ENCODE data around the gene CRIP2. TPM values are rescaled to one million over a fixed set of nuclear protein-coding genes. Genes with fewer than 3 reads are reported as not detected.

CRIP2 gene
- total and polyA plus RNA-seq, 2 experiments from 2014 or later: 3.4 to 9.6 TPM

- DNase-seq (ENCODE audit: low spot score): peak; percentile 17
- Mint-ChIP-seq H3K4me1 (0 out of 3 replicates have a peak, but pooled peaks cover 2% of the 10 kb centered on the region), H3K4me3 (no peak overlapping the region), H3K27me3 (ENCODE audit: insufficient read depth, low read depth, poor library complexity) (peaks cover 3% of the 10 kb centered on the region), H3K27ac (no peak overlapping the region), H3K36me3 (ENCODE audit: low read depth) (no peaks in the 10 kb centered on the region), H3K9me3 (no peaks in the 10 kb centered on the region)
- Histone ChIP-seq H3K79me2 (replicated peaks; ENCODE audit: insufficient read depth) (no peaks in the 10 kb centered on the region), H3K9me2 (ENCODE audit: insufficient read depth) (no peaks in the 10 kb centered on the region), H3K4me3 (no peak overlapping the region), H2AFZ (no peak overlapping the region), H3K27me3 (ENCODE audit: insufficient read depth) (no peaks in the 10 kb centered on the region), H3K4me2 (no peak overlapping the region), H3K4me1 (ENCODE audit: insufficient read depth) (no peaks in the 10 kb centered on the region), H3F3A (replicated peaks; ENCODE audit: low read depth) (no peaks in the 10 kb centered on the region), H3K36me3 (ENCODE audit: insufficient read depth) (no peaks in the 10 kb centered on the region), H4K20me1 (replicated peaks; ENCODE audit: insufficient read depth) (no peaks in the 10 kb centered on the region), H3K27ac (ENCODE audit: low read depth) (no peak overlapping the region)
- no peak; the same call in 1 of the 3 replicates for ATAC-seq
- TF ChIP-seq POLR2AphosphoS5 (IDR thresholded peaks at IDR 0.05; ENCODE audit: low read depth) (no peak), EZH2phosphoT487 (IDR thresholded peaks at IDR 0.05; ENCODE audit: unreplicated experiment) (no peak), JUNB (IDR thresholded peaks at IDR 0.05; ENCODE audit: unreplicated experiment) (no peak), CREB1 (CRISPR knock-in tag; IDR thresholded peaks at IDR 0.05; ENCODE audit: low read depth) (no peak), ZNF331 (CRISPR knock-in tag; IDR thresholded peaks at IDR 0.05; ENCODE audit: low read depth) (no peak), EZH2 (IDR thresholded peaks at IDR 0.05; ENCODE audit: low read depth, unreplicated experiment) (no peak), NANOG (IDR thresholded peaks at IDR 0.05; ENCODE audit: borderline replicate concordance) (no peak), STAT1 (IDR thresholded peaks at IDR 0.05; ENCODE audit: unreplicated experiment) (no peak), ZNF114 (CRISPR knock-in tag; IDR thresholded peaks at IDR 0.05) (no peak)
- TF ChIP-seq, protein P1, sequence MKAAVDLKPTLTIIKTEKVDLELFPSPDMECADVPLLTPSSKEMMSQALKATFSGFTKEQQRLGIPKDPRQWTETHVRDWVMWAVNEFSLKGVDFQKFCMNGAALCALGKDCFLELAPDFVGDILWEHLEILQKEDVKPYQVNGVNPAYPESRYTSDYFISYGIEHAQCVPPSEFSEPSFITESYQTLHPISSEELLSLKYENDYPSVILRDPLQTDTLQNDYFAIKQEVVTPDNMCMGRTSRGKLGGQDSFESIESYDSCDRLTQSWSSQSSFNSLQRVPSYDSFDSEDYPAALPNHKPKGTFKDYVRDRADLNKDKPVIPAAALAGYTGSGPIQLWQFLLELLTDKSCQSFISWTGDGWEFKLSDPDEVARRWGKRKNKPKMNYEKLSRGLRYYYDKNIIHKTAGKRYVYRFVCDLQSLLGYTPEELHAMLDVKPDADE (IDR thresholded peaks at IDR 0.05): no peak
- TF ChIP-seq, protein P2, sequence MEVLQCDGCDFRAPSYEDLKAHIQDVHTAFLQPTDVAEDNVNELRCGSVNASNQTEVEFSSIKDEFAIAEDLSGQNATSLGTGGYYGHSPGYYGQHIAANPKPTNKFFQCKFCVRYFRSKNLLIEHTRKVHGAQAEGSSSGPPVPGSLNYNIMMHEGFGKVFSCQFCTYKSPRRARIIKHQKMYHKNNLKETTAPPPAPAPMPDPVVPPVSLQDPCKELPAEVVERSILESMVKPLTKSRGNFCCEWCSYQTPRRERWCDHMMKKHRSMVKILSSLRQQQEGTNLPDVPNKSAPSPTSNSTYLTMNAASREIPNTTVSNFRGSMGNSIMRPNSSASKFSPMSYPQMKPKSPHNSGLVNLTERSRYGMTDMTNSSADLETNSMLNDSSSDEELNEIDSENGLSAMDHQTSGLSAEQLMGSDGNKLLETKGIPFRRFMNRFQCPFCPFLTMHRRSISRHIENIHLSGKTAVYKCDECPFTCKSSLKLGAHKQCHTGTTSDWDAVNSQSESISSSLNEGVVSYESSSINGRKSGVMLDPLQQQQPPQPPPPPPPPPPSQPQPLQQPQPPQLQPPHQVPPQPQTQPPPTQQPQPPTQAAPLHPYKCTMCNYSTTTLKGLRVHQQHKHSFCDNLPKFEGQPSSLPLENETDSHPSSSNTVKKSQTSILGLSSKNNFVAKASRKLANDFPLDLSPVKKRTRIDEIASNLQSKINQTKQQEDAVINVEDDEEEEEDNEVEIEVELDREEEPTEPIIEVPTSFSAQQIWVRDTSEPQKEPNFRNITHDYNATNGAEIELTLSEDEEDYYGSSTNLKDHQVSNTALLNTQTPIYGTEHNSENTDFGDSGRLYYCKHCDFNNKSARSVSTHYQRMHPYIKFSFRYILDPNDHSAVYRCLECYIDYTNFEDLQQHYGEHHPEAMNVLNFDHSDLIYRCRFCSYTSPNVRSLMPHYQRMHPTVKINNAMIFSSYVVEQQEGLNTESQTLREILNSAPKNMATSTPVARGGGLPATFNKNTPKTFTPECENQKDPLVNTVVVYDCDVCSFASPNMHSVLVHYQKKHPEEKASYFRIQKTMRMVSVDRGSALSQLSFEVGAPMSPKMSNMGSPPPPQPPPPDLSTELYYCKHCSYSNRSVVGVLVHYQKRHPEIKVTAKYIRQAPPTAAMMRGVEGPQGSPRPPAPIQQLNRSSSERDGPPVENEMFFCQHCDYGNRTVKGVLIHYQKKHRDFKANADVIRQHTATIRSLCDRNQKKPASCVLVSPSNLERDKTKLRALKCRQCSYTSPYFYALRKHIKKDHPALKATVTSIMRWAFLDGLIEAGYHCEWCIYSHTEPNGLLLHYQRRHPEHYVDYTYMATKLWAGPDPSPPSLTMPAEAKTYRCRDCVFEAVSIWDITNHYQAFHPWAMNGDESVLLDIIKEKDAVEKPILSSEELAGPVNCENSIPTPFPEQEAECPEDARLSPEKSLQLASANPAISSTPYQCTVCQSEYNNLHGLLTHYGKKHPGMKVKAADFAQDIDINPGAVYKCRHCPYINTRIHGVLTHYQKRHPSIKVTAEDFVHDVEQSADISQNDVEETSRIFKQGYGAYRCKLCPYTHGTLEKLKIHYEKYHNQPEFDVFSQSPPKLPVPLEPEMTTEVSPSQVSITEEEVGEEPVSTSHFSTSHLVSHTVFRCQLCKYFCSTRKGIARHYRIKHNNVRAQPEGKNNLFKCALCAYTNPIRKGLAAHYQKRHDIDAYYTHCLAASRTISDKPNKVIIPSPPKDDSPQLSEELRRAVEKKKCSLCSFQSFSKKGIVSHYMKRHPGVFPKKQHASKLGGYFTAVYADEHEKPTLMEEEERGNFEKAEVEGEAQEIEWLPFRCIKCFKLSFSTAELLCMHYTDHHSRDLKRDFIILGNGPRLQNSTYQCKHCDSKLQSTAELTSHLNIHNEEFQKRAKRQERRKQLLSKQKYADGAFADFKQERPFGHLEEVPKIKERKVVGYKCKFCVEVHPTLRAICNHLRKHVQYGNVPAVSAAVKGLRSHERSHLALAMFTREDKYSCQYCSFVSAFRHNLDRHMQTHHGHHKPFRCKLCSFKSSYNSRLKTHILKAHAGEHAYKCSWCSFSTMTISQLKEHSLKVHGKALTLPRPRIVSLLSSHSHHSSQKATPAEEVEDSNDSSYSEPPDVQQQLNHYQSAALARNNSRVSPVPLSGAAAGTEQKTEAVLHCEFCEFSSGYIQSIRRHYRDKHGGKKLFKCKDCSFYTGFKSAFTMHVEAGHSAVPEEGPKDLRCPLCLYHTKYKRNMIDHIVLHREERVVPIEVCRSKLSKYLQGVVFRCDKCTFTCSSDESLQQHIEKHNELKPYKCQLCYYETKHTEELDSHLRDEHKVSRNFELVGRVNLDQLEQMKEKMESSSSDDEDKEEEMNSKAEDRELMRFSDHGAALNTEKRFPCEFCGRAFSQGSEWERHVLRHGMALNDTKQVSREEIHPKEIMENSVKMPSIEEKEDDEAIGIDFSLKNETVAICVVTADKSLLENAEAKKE (CRISPR knock-in tag; IDR thresholded peaks at IDR 0.05): no peak
- TF ChIP-seq, protein P3, sequence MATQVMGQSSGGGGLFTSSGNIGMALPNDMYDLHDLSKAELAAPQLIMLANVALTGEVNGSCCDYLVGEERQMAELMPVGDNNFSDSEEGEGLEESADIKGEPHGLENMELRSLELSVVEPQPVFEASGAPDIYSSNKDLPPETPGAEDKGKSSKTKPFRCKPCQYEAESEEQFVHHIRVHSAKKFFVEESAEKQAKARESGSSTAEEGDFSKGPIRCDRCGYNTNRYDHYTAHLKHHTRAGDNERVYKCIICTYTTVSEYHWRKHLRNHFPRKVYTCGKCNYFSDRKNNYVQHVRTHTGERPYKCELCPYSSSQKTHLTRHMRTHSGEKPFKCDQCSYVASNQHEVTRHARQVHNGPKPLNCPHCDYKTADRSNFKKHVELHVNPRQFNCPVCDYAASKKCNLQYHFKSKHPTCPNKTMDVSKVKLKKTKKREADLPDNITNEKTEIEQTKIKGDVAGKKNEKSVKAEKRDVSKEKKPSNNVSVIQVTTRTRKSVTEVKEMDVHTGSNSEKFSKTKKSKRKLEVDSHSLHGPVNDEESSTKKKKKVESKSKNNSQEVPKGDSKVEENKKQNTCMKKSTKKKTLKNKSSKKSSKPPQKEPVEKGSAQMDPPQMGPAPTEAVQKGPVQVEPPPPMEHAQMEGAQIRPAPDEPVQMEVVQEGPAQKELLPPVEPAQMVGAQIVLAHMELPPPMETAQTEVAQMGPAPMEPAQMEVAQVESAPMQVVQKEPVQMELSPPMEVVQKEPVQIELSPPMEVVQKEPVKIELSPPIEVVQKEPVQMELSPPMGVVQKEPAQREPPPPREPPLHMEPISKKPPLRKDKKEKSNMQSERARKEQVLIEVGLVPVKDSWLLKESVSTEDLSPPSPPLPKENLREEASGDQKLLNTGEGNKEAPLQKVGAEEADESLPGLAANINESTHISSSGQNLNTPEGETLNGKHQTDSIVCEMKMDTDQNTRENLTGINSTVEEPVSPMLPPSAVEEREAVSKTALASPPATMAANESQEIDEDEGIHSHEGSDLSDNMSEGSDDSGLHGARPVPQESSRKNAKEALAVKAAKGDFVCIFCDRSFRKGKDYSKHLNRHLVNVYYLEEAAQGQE (IDR thresholded peaks at IDR 0.05; ENCODE audit: unreplicated experiment): no peak
- TF ChIP-seq, protein P4, sequence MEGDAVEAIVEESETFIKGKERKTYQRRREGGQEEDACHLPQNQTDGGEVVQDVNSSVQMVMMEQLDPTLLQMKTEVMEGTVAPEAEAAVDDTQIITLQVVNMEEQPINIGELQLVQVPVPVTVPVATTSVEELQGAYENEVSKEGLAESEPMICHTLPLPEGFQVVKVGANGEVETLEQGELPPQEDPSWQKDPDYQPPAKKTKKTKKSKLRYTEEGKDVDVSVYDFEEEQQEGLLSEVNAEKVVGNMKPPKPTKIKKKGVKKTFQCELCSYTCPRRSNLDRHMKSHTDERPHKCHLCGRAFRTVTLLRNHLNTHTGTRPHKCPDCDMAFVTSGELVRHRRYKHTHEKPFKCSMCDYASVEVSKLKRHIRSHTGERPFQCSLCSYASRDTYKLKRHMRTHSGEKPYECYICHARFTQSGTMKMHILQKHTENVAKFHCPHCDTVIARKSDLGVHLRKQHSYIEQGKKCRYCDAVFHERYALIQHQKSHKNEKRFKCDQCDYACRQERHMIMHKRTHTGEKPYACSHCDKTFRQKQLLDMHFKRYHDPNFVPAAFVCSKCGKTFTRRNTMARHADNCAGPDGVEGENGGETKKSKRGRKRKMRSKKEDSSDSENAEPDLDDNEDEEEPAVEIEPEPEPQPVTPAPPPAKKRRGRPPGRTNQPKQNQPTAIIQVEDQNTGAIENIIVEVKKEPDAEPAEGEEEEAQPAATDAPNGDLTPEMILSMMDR (conservative IDR thresholded peaks at IDR 0.05; ENCODE audit: low read depth in 2 of 2): no peak
Observed at GRCh38 chr14:105498430-105499255, 24.0 kb downstream of the CRIP2 start.

All from GM23338 (cell line).